Measurements from ENCODE around the gene SALL1. TPM values are rescaled to one million over a fixed set of nuclear protein-coding genes. Genes with fewer than 3 reads are reported as not detected.

SALL1 gene
- polyA plus RNA-seq, 1 donor (not counting 4 experiments of a cell fraction or from before 2014, with no cell fraction given): not detected

- Histone ChIP-seq H3K27ac (ENCODE audit: control insufficient read depth, insufficient read depth, low read length) (no peak overlapping the region), H3K9ac (ENCODE audit: control insufficient read depth, extremely low read depth, insufficient read depth, low read length) (no peak overlapping the region), H3K4me3 (ENCODE audit: control insufficient read depth in 2 of 3, extremely low read depth in 1 of 3, insufficient read depth in 2 of 3, low read depth in 1 of 3, low read length in 3 of 3) (no peak overlapping the region), H3K79me2 (ENCODE audit: control insufficient read depth, insufficient read depth, low read length) (no peaks in the 10 kb centered on the region), H3K4me1 (ENCODE audit: control insufficient read depth, extremely low read depth, insufficient read depth, low read length) (no peaks in the 10 kb centered on the region), H3K27me3 (ENCODE audit: control insufficient read depth, extremely low read depth, insufficient read depth, low read length) (peaks cover 18% of the 10 kb centered on the region), H3K9me3 (ENCODE audit: control insufficient read depth, low read depth, low read length) (no peaks in the 10 kb centered on the region), H3K4me2 (ENCODE audit: control insufficient read depth, extremely low read depth, insufficient read depth, low read depth, low read length) (no peak overlapping the region), H3K9me1 (ENCODE audit: control insufficient read depth, extremely low read depth, insufficient read depth, low read length) (no peaks in the 10 kb centered on the region), H4K20me1 (ENCODE audit: control insufficient read depth, extremely low read depth, insufficient read depth, low read length) (no peaks in the 10 kb centered on the region), H2AFZ (ENCODE audit: control insufficient read depth, low read length) (no peak overlapping the region), H3K36me3 (ENCODE audit: control insufficient read depth in 2 of 2, extremely low read depth in 1 of 2, insufficient read depth in 2 of 2, low read length in 2 of 2) (no peaks in the 10 kb centered on the region)
- dilution Hi-C loops (cut with MboI; ENCODE audit: extremely low pct_ligation_motif_present, low sequenced_read_pairs): no loop called here
- DNase-seq (ENCODE audit: low read depth, low spot score) (no peak), FAIRE-seq (no peak)
- TF ChIP-seq CTCF (optimal IDR thresholded peaks at IDR 0.05 in 1 of 3, IDR thresholded peaks at IDR 0.05 in 1 of 3, conservative IDR thresholded peaks at IDR 0.05 in 1 of 3; ENCODE audit: extremely low read depth in 1 of 3, insufficient read depth in 2 of 3, low read length in 3 of 3): no peak
- TF ChIP-seq EZH2 (IDR thresholded peaks at IDR 0.05; ENCODE audit: low read length): no peak
These were observed 34.7 kb downstream of the SALL1 start for GRCh38 chr16:51116353-51116752.

- H3K4me1 ChIP-seq (ENCODE audit: control insufficient read depth, extremely low read depth, insufficient read depth, low read length): no peaks in the 10 kb centered on the region
- FAIRE-seq: no peak
These were observed 36.7 kb downstream of the SALL1 start for GRCh38 chr16:51114382-51114781.

More at GRCh38 chr16:51114382-51114781, 36.7 kb downstream of the SALL1 start:
- dilution Hi-C loops (cut with MboI; ENCODE audit: extremely low pct_ligation_motif_present, low sequenced_read_pairs): no loop called here
- DNase-seq (ENCODE audit: low read depth, low spot score): no peak
- no peak overlapping the region for H3K9ac ChIP-seq (ENCODE audit: control insufficient read depth, extremely low read depth, insufficient read depth, low read length)
- no peak for TF ChIP-seq EZH2 (IDR thresholded peaks at IDR 0.05; ENCODE audit: low read length)
- TF ChIP-seq CTCF (optimal IDR thresholded peaks at IDR 0.05 in 1 of 3, IDR thresholded peaks at IDR 0.05 in 1 of 3, conservative IDR thresholded peaks at IDR 0.05 in 1 of 3; ENCODE audit: extremely low read depth in 1 of 3, insufficient read depth in 2 of 3, low read length in 3 of 3): no peak
- H3K9me3 ChIP-seq (ENCODE audit: control insufficient read depth, low read depth, low read length): no peaks in the 10 kb centered on the region
- no peak overlapping the region for H3K4me3 ChIP-seq (ENCODE audit: control insufficient read depth in 2 of 3, extremely low read depth in 1 of 3, insufficient read depth in 2 of 3, low read depth in 1 of 3, low read length in 3 of 3)
- H3K27ac ChIP-seq (ENCODE audit: control insufficient read depth, insufficient read depth, low read length): no peak overlapping the region
- no peaks in the 10 kb centered on the region for H3K79me2 ChIP-seq (ENCODE audit: control insufficient read depth, insufficient read depth, low read length)
- no peak overlapping the region for H2AFZ ChIP-seq (ENCODE audit: control insufficient read depth, low read length)
- H3K9me1 ChIP-seq (ENCODE audit: control insufficient read depth, extremely low read depth, insufficient read depth, low read length): no peaks in the 10 kb centered on the region
- no peaks in the 10 kb centered on the region for H4K20me1 ChIP-seq (ENCODE audit: control insufficient read depth, extremely low read depth, insufficient read depth, low read length)
- no peak overlapping the region for H3K4me2 ChIP-seq (ENCODE audit: control insufficient read depth, extremely low read depth, insufficient read depth, low read depth, low read length)
- H3K27me3 ChIP-seq (ENCODE audit: control insufficient read depth, extremely low read depth, insufficient read depth, low read length): peaks cover 18% of the 10 kb centered on the region
- H3K36me3 ChIP-seq (ENCODE audit: control insufficient read depth in 2 of 2, extremely low read depth in 1 of 2, insufficient read depth in 2 of 2, low read length in 2 of 2): no peaks in the 10 kb centered on the region
